ENCODE results near the gene RPUSD1.

RPUSD1 gene

DNA sequence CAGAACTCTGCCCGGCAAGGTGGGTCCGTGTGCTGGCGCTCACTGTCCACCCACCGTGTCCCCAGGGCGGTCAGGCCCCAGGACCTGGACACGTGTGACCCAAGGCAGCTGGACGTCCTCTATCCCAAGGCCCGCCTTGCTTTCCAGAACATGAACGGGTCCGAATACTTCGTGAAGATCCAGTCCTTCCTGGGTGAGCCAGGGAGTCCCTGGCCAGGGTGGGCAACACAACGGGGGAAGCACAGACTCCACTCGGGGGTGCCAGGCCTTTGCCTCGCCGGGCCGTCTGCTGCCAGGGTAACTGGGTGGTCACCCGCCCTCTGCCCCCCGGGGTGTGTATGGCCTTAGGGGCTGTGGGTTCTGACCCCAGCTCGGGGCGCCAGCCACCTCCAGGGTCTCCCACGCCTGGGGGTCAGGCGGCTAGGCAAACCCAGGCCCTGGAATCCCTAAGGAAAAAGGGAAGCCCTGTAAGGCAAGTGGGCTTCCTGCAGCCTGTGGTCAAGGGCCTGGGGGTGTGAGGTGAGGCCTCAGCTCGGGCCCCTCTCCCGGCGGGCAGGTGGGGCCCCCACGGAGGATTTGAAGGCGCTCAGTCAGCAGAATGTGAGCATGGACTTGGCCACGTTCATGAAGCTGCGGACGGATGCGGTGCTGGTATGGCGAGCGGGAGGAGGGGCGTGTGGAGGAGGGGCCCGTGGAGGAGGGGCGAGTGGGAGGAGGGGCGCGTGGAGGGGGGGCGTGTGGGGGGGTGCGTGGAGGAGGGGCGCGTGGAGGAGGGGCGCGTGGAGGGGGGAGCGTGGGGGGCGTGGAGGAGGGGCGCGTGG, 21.2 kb downstream of the RPUSD1 start:
- DNase-seq (ENCODE audit: low read depth in 2 of 2) = no peak
- TF ChIP-seq CTCF (IDR thresholded peaks at IDR 0.05; ENCODE audit: low read depth, low read length) = no peak
- H3K4me3 ChIP-seq (replicated peaks in 1 of 2; ENCODE audit: low read depth in 2 of 2, low read length in 2 of 2) = no peak overlapping the region

- H3K4me3 ChIP-seq (replicated peaks in 1 of 2; ENCODE audit: low read depth in 2 of 2, low read length in 2 of 2) = no peak overlapping the region
- DNase-seq (ENCODE audit: low read depth in 2 of 2) = no peak
- TF ChIP-seq CTCF (IDR thresholded peaks at IDR 0.05; ENCODE audit: low read depth, low read length) = no peak
Observed at GRCh38 chr16:766008-766819, 22.0 kb downstream of the RPUSD1 start.

DNA sequence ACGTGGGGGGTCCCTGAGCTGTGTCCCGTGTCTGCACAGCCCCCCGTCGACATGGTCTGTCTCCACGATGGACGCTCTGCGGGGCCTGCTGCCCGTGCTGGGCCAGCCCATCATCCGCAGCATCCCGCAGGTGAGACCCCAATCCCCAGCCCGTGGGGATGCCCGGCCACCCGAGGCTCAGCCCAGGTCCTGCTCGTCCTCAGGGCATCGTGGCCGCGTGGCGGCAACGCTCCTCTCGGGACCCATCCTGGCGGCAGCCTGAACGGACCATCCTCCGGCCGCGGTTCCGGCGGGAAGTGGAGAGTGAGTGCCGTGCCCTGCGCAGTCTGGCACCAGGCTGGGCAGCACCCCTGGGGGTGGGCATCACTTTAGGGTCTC, 22.7 kb downstream of the RPUSD1 start:
- no peak for DNase-seq (ENCODE audit: low read depth in 2 of 2)
- no peak for TF ChIP-seq CTCF (IDR thresholded peaks at IDR 0.05; ENCODE audit: low read depth, low read length)
- H3K4me3 ChIP-seq (replicated peaks in 1 of 2; ENCODE audit: low read depth in 2 of 2, low read length in 2 of 2) = no peak overlapping the region

DNA sequence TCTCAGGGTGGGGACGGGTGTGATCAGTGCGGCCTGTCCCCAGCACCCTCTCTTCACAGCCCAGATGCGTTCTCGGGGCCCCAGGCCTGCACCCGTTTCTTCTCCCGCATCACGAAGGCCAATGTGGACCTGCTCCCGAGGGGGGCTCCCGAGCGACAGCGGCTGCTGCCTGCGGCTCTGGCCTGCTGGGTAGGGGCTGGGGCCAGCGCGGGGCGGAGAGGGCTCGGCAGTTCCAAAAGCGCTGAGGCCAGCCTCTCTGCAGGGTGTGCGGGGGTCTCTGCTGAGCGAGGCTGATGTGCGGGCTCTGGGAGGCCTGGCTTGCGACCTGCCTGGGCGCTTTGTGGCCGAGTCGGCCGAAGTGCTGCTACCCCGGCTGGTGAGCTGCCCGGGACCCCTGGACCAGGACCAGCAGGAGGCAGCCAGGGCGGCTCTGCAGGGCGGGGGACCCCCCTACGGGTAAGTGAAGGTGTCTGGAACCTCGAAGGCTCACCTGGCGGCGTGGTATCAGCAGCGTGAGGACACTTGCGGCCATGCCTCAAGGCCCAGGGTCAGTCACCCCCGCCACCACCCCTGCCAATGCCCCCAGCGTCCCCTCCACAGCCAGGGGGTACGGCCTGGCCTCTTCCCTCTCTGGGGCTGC, 23.2 kb downstream of the RPUSD1 start:
- no peak for TF ChIP-seq CTCF (IDR thresholded peaks at IDR 0.05; ENCODE audit: low read depth, low read length)

DNA sequence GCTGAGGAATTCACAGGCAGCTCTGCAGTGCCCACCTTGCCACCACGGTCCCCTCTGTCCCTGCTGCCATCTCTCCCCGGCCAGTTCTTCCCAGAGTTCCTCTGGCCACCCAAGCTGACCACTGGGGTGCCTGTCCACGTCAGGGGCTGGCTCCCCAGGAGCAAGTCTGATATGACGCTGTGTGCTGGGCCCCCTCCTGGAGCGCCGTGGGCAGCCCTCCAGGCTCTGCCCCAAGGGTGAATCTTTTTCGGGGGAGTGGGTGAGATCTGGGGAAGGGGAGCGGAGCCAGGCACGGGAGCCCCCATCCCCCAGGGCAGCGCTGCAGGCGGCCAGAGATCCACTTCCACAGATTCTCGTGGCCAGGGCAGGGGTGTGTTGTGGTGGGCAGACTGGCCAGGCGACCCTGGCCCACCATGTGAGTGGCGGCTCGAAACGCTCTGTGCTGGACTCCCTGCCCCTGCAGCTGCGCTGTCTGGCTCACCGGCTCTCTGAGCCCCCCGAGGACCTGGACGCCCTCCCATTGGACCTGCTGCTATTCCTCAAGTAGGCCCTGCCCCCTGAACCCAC, 23.9 kb downstream of the RPUSD1 start:
- no peak for TF ChIP-seq CTCF (IDR thresholded peaks at IDR 0.05; ENCODE audit: low read depth, low read length)
- DNase-seq (ENCODE audit: low read depth in 2 of 2) = no peak
- no peak overlapping the region for H3K4me3 ChIP-seq (replicated peaks in 1 of 2; ENCODE audit: low read depth in 2 of 2, low read length in 2 of 2)

More for the DNA sequence above, 23.2 kb downstream of the RPUSD1 start:
- no peak overlapping the region for H3K4me3 ChIP-seq (replicated peaks in 1 of 2; ENCODE audit: low read depth in 2 of 2, low read length in 2 of 2)
- DNase-seq (ENCODE audit: low read depth in 2 of 2) = no peak

- no peak for DNase-seq (ENCODE audit: low read depth in 2 of 2)
- H3K4me3 ChIP-seq (replicated peaks in 1 of 2; ENCODE audit: low read depth in 2 of 2, low read length in 2 of 2) = no peak overlapping the region
- no peak for TF ChIP-seq CTCF (IDR thresholded peaks at IDR 0.05; ENCODE audit: low read depth, low read length)
Observed at GRCh38 chr16:763369-764183, 24.6 kb downstream of the RPUSD1 start.
